ENCODE measurements around the gene GATB.

The GATB gene

DNA sequence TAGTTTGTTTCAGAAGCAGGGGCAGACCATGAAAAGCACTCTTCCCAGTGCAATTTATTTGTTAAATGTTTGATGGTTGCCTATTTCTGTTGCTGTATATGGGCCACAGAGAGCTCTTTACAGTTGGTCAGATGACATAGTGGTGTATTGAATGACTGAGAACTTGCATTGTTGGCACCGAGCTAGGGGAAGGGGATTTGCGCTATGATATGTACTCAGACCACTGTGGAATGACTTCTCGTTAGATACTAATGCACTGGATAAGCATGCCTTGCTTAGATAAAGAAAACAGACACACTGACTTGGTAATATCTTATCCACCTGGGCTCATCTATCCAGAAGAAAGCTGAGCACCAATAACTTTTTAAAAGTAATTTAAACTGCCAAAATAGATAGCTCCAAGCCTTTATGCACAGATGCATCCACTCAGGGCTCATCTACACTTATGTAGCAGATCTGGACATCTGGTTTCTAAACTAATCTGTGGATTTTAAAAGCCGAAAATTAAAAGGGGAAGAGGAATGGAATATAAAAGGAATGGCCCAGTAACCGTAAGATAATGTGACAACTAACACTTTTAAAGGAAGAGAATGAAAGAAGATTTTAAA, 132.7 kb downstream of the GATB start:
- TF ChIP-seq EZH2phosphoT487 (conservative IDR thresholded peaks at IDR 0.05; ENCODE audit: low read length) (no peak), CTCF (IDR thresholded peaks at IDR 0.05; ENCODE audit: insufficient read depth, low read length, poor library complexity, severe bottlenecking) (no peak)

DNA sequence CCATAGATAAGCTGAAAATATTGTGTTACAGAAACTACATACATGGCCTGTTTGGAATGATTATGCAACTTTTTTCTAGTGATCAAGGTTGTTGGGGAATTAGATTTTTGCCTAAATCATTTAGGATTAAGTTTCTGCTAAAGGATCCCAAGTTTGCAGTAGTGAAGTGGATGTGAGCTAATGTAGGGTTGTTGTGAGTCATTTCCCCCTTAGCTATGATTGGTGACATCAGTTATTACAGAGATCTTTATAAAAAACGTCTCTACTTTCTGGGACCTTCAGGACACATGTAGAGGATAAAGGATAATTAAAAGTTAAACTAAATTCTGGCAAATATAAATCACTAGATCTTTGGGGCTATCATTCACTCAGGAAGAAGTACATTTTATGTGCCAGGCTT, 133.3 kb downstream of the GATB start:
- Histone ChIP-seq H3K27me3 (ENCODE audit: low read length) (no peaks in the 10 kb centered on the region), H3K4me2 (ENCODE audit: low read depth, low read length, poor library complexity, severe bottlenecking) (no peak overlapping the region), H3K27ac (ENCODE audit: low read depth, low read length) (no peak overlapping the region), H3K9me3 (ENCODE audit: insufficient read depth, low read length) (no peaks in the 10 kb centered on the region), H4K20me1 (ENCODE audit: low read depth, low read length) (no peaks in the 10 kb centered on the region), H2AFZ (ENCODE audit: low read depth, low read length, severe bottlenecking) (no peak overlapping the region), H3F3A (ENCODE audit: insufficient read depth) (no peaks in the 10 kb centered on the region), H3K79me2 (ENCODE audit: insufficient read depth, low read length) (no peaks in the 10 kb centered on the region), H3K9me2 (replicated peaks; ENCODE audit: insufficient read depth, low read length) (no peaks in the 10 kb centered on the region), H3K9ac (ENCODE audit: low read length) (no peak overlapping the region), H3K4me3 (ENCODE audit: insufficient read depth, low read length, poor library complexity, severe bottlenecking) (no peak overlapping the region), H3K36me3 (ENCODE audit: low read length) (no peaks in the 10 kb centered on the region)
- TF ChIP-seq EZH2phosphoT487 (conservative IDR thresholded peaks at IDR 0.05; ENCODE audit: low read length), result no peak
- no peak for TF ChIP-seq CTCF (IDR thresholded peaks at IDR 0.05; ENCODE audit: insufficient read depth, low read length, poor library complexity, severe bottlenecking)

More for the DNA sequence above, 132.7 kb downstream of the GATB start:
- no peaks in the 10 kb centered on the region for H3K9me3 ChIP-seq (ENCODE audit: insufficient read depth, low read length)
- no peaks in the 10 kb centered on the region for H3K79me2 ChIP-seq (ENCODE audit: insufficient read depth, low read length)
- no peak overlapping the region for H2AFZ ChIP-seq (ENCODE audit: low read depth, low read length, severe bottlenecking)
- no peaks in the 10 kb centered on the region for H4K20me1 ChIP-seq (ENCODE audit: low read depth, low read length)
- H3F3A ChIP-seq (ENCODE audit: insufficient read depth), result no peaks in the 10 kb centered on the region
- H3K4me3 ChIP-seq (ENCODE audit: insufficient read depth, low read length, poor library complexity, severe bottlenecking), result no peak overlapping the region
- no peaks in the 10 kb centered on the region for H3K9me2 ChIP-seq (replicated peaks; ENCODE audit: insufficient read depth, low read length)
- no peak overlapping the region for H3K4me2 ChIP-seq (ENCODE audit: low read depth, low read length, poor library complexity, severe bottlenecking)
- no peak overlapping the region for H3K9ac ChIP-seq (ENCODE audit: low read length)
- no peaks in the 10 kb centered on the region for H3K36me3 ChIP-seq (ENCODE audit: low read length)
- no peak overlapping the region for H3K27ac ChIP-seq (ENCODE audit: low read depth, low read length)
- H3K27me3 ChIP-seq (ENCODE audit: low read length), result no peaks in the 10 kb centered on the region

DNA sequence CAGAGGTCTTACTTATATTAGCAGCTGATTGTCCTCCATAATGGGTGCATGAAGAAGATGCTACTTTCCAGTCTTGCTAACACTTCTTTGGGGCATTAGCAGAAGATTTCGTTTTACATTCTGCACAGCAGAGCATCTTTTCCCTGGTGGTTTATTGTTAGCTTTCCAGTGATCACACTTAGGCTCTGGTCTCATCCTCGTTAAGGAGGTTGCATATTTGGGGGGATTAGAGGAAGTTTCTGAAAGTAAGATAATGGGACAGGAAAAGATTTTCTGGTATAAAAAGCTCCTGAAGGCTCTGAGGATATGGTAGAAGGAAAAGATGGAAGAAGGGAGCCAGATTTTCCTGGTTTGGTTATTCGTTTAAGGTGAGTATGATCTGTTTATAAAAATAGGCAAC, 134.1 kb downstream of the GATB start:
- Histone ChIP-seq H3K9me2 (replicated peaks; ENCODE audit: insufficient read depth, low read length) (no peaks in the 10 kb centered on the region), H3K4me2 (ENCODE audit: low read depth, low read length, poor library complexity, severe bottlenecking) (no peak overlapping the region), H4K20me1 (ENCODE audit: low read depth, low read length) (no peaks in the 10 kb centered on the region), H3F3A (ENCODE audit: insufficient read depth) (no peaks in the 10 kb centered on the region), H3K79me2 (ENCODE audit: insufficient read depth, low read length) (no peaks in the 10 kb centered on the region), H3K36me3 (ENCODE audit: low read length) (no peaks in the 10 kb centered on the region), H3K27ac (ENCODE audit: low read depth, low read length) (no peak overlapping the region), H3K9ac (ENCODE audit: low read length) (no peak overlapping the region), H3K4me3 (ENCODE audit: insufficient read depth, low read length, poor library complexity, severe bottlenecking) (no peak overlapping the region), H3K9me3 (ENCODE audit: insufficient read depth, low read length) (no peaks in the 10 kb centered on the region), H2AFZ (ENCODE audit: low read depth, low read length, severe bottlenecking) (no peak overlapping the region), H3K27me3 (ENCODE audit: low read length) (no peaks in the 10 kb centered on the region)
- TF ChIP-seq EZH2phosphoT487 (conservative IDR thresholded peaks at IDR 0.05; ENCODE audit: low read length) (no peak), CTCF (IDR thresholded peaks at IDR 0.05; ENCODE audit: insufficient read depth, low read length, poor library complexity, severe bottlenecking) (no peak)

All from SU-DHL-6 (cell line).